ENCODE results near the gene CYTH1.

GRCh38 chr17:78727057-78727456 is 55.0 kb downstream of the CYTH1 start:
- TF ChIP-seq CTCF (IDR thresholded peaks at IDR 0.05) (no peak), POLR2A (IDR thresholded peaks at IDR 0.05) (no peak)
